OCI-LY1 (cell line): ENCODE results near the gene MPHOSPH6.

Experiments
- EZH2 ChIP-seq: fragments of 200-600 bp; sonication (generic), shearing (Covaris generic); IDR thresholded peaks from 2 replicates; pipeline ENCODE4 v1.8.0; 2017; ENCODE audit warnings: borderline replicate concordance, mixed run types, mild to moderate bottlenecking, antibody characterized with exemption, low read length, moderate library complexity, mixed read lengths
- TF ChIP-seq, protein P1 (sequence below): fragments of 200-600 bp; sonication (generic), shearing (Covaris generic); IDR thresholded peaks from 2 replicates; pipeline ENCODE4 v1.5.1; 2017; ENCODE audit warnings: mild to moderate bottlenecking, antibody characterized with exemption, low read length, moderate library complexity, mixed read lengths

DNA sequence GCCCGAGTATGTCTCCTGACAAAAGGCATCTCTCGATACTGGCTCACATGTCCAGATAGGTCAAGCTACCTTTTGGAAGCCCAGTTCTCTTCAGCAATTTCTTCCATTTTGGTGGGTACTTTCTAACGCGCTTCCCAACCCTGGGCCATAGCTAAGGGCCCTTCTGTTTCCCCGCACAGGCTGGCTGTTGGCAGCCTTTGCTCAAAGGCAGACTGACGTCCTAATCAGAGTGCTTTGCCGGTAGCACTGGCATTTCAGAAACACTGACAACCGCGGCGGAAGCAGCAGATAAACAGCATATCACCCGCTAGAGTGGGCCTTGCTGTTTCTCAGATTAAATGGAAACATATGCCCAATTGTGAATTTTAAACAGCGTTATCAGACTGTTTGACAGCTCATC lies 49.3 kb upstream of the MPHOSPH6 start:
- TF ChIP-seq, protein P1, sequence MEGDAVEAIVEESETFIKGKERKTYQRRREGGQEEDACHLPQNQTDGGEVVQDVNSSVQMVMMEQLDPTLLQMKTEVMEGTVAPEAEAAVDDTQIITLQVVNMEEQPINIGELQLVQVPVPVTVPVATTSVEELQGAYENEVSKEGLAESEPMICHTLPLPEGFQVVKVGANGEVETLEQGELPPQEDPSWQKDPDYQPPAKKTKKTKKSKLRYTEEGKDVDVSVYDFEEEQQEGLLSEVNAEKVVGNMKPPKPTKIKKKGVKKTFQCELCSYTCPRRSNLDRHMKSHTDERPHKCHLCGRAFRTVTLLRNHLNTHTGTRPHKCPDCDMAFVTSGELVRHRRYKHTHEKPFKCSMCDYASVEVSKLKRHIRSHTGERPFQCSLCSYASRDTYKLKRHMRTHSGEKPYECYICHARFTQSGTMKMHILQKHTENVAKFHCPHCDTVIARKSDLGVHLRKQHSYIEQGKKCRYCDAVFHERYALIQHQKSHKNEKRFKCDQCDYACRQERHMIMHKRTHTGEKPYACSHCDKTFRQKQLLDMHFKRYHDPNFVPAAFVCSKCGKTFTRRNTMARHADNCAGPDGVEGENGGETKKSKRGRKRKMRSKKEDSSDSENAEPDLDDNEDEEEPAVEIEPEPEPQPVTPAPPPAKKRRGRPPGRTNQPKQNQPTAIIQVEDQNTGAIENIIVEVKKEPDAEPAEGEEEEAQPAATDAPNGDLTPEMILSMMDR, result no peak
- no peak for TF ChIP-seq EZH2
